Putamen (tissue), 1 donor: ENCODE measurements around the gene EIF3J.
A peak's percentile ranks its signal among the peaks of the same experiment; 100 is the strongest.

Source experiments
- DNase-seq: peaks from one replicate; pipeline ENCODE4 v3.0.0-alpha.2; 2016; ENCODE audit warnings: low spot score

Gene EIF3J

DNA sequence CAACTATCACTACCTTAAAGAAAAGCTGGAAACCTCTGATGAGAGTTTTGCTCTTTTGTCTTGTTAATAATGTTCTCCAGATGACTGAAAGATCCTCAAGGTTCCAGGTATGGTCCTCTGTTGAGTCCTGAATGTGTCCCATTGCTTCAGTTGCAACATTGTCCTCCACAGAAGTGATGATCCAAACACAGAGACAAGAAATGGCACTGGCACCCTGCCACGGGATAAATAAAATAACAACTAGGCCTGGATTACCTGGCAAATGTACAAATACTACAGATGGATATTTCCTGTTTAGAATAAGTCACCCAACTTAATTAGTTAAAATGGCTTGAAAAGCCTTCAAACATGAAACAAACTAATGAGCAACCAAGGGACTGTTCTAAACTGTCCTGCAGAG lies 58.3 kb downstream of the EIF3J start:
- DNase-seq, result no peak

- DNase-seq, result peak; percentile 9
Measured at GRCh38 chr15:44595656-44596510, 58.9 kb downstream of the EIF3J start.

- DNase-seq, result no peak
Measured at GRCh38 chr15:44596511-44597010, 59.6 kb downstream of the EIF3J start.

DNA sequence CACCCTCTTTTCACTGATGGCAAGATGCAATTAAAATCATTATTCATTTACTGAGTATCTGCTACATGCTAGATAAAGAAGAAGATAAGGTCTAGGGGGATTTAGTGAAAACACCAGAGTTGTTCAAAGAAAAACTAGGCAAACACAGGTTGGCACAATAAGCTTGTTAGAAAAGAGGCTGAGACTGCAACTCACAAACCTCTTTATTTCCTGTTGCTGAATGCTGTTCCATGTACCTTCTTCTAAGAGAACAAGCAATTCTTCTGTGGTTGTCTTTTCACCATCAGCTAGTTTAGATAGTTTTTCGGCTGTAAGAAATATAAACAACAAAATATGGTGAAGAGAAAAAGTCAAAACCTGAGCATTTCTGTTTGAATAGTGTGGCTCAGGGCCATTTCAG lies 61.1 kb downstream of the EIF3J start:
- DNase-seq, result no peak

- DNase-seq, result no peak
Measured at GRCh38 chr15:44598892-44599291, 61.9 kb downstream of the EIF3J start.

DNA sequence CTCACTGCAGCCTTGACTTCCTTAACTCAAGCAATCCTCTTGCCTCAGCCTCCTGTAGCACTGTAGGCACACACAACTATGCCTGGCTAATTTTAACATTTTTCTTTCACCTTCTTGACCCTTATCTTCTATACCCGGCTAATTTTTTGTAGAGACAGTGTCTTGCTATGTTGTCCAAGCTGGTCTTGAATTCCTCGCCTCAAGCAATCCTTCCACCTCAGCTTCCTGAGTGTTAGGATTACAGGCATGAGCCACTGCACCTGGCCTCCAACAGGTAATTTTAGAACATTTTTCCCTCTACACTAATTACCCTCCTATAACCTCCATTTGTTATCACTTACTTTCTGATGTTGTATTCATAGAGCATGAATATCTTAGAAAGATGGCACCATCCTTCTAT lies 66.2 kb downstream of the EIF3J start:
- no peak for DNase-seq

GRCh38 chr15:44606740-44607139 lies 69.8 kb downstream of the EIF3J start:
- no peak for DNase-seq
